Ramos (cell line): ENCODE measurements around the gene PCSK2.

Experiments
- in situ Hi-C: fragments of 300-500 bp; cut with MboI; formaldehyde crosslinking; loops from one replicate; pipeline ENCODE4 v1.14.3; 2022; ENCODE audit warnings: low sequenced_read_pairs; ENCODE audit not compliant: unreplicated experiment

The PCSK2 gene

GRCh38 chr20:17381724-17382123 lies 154.9 kb downstream of the PCSK2 start:
- in situ Hi-C loops = no loop called here

GRCh38 chr20:17385798-17386197 lies 159.0 kb downstream of the PCSK2 start:
- in situ Hi-C loops = no loop called here

- in situ Hi-C loops = no loop called here
These were observed 163.8 kb downstream of the PCSK2 start for GRCh38 chr20:17390655-17391054.

GRCh38 chr20:17391127-17391771 lies 164.4 kb downstream of the PCSK2 start:
- in situ Hi-C loops = no loop called here

- in situ Hi-C loops = no loop called here
These were observed 167.6 kb downstream of the PCSK2 start for GRCh38 chr20:17394411-17394810.

GRCh38 chr20:17395729-17396128 lies 168.9 kb downstream of the PCSK2 start:
- in situ Hi-C loops = no loop called here

- in situ Hi-C loops = no loop called here
These were observed 172.6 kb downstream of the PCSK2 start for GRCh38 chr20:17399303-17399985.

- in situ Hi-C loops = no loop called here
These were observed 176.6 kb downstream of the PCSK2 start for GRCh38 chr20:17403461-17403860.

- in situ Hi-C loops = no loop called here
These were observed 179.3 kb downstream of the PCSK2 start for GRCh38 chr20:17406051-17406590.

GRCh38 chr20:17407550-17407949 lies 180.7 kb downstream of the PCSK2 start:
- in situ Hi-C loops = no loop called here

- in situ Hi-C loops = no loop called here
These were observed 190.4 kb downstream of the PCSK2 start for GRCh38 chr20:17417225-17417624.

GRCh38 chr20:17418737-17419136 lies 191.9 kb downstream of the PCSK2 start:
- in situ Hi-C loops = no loop called here

- in situ Hi-C loops = loop anchor here (10.0 kb wide), 1 partner anchor 625 kb away; no protein-coding TSS in a partner anchor
These were observed 192.7 kb downstream of the PCSK2 start for GRCh38 chr20:17419479-17420041.

- in situ Hi-C loops = loop anchor here (10.0 kb wide), 1 partner anchor 627 kb away; no protein-coding TSS in a partner anchor
These were observed 194.7 kb downstream of the PCSK2 start for GRCh38 chr20:17421493-17421892.

- in situ Hi-C loops = loop anchor here (10.0 kb wide), 1 partner anchor 629 kb away; no protein-coding TSS in a partner anchor
These were observed 196.9 kb downstream of the PCSK2 start for GRCh38 chr20:17423782-17424181.

- in situ Hi-C loops = loop anchor here (10.0 kb wide), 1 partner anchor 633 kb away; no protein-coding TSS in a partner anchor
These were observed 200.8 kb downstream of the PCSK2 start for GRCh38 chr20:17427638-17428037.

- in situ Hi-C loops = no loop called here
These were observed 203.5 kb downstream of the PCSK2 start for GRCh38 chr20:17430125-17430950.

- in situ Hi-C loops = no loop called here
These were observed 205.0 kb downstream of the PCSK2 start for GRCh38 chr20:17431621-17432364.

GRCh38 chr20:17436664-17437063 lies 209.8 kb downstream of the PCSK2 start:
- in situ Hi-C loops = no loop called here

GRCh38 chr20:17437251-17437650 lies 210.4 kb downstream of the PCSK2 start:
- in situ Hi-C loops = no loop called here
